ENCODE results near the gene CELA3B.
"Not testable (repeated sequence)": the region's sequence is repeated elsewhere in the genome, so short reads cannot be mapped to it uniquely, and the experiment has no call there.

Gene CELA3B

DNA sequence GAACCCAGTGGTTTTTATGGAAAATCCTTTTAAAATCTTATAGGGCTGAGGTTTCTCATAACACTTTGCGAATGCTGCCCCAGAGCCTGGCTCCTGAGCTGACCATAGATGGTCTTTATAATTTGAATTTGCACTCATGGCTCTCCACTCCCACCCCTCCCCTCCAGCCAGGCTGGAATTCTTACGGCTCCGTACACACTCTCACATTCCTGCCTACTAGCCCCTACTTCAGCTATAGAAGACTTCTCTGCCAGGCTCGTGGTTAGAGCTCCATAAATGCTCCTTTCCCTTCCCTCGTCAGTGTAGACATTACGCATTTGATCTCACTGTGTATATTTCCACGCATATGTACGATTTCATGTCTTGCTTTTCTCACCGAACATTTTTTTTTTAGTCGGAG lies 34.4 kb upstream of the CELA3B start:
- no peak overlapping the region for H3K4me3 ChIP-seq (ENCODE audit: low read depth, low read length)
- DNase-seq (ENCODE audit: low read depth), result no peak

- H3K4me3 ChIP-seq (ENCODE audit: low read depth, low read length); DNase-seq (ENCODE audit: low read depth): not testable (repeated sequence)
Observed at GRCh38 chr1:21942959-21943640, 33.7 kb upstream of the CELA3B start.

DNA sequence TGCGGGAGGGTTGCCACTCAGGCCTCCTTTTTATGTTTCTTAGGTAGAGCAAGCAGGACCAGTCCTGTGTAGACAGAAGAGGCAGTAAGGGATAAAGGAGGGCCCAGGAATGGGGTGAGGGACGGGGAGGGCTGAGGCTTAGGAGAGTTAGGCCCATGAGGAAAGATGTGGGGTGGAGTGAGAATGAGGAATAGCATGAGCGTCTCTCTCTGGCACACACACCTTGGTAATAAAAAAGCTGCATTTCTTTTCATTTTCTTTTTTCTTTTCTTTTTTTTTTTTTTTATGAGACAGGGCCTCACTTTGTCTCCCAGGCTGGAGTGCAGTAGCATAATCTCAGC lies 32.1 kb upstream of the CELA3B start:
- no peak overlapping the region for H3K4me3 ChIP-seq (ENCODE audit: low read depth, low read length)
- DNase-seq (ENCODE audit: low read depth), result no peak

GRCh38 chr1:21946836-21947587 lies 29.8 kb upstream of the CELA3B start:
- DNase-seq (ENCODE audit: low read depth), result no peak
- no peak overlapping the region for H3K4me3 ChIP-seq (ENCODE audit: low read depth, low read length)

- DNase-seq (ENCODE audit: low read depth), result no peak
- H3K4me3 ChIP-seq (ENCODE audit: low read depth, low read length), result no peak overlapping the region
Observed at GRCh38 chr1:21950734-21951133, 26.1 kb upstream of the CELA3B start.

- DNase-seq (ENCODE audit: low read depth), result no peak
- no peak overlapping the region for H3K4me3 ChIP-seq (ENCODE audit: low read depth, low read length)
Observed at GRCh38 chr1:21951226-21951870, 25.5 kb upstream of the CELA3B start.

DNA sequence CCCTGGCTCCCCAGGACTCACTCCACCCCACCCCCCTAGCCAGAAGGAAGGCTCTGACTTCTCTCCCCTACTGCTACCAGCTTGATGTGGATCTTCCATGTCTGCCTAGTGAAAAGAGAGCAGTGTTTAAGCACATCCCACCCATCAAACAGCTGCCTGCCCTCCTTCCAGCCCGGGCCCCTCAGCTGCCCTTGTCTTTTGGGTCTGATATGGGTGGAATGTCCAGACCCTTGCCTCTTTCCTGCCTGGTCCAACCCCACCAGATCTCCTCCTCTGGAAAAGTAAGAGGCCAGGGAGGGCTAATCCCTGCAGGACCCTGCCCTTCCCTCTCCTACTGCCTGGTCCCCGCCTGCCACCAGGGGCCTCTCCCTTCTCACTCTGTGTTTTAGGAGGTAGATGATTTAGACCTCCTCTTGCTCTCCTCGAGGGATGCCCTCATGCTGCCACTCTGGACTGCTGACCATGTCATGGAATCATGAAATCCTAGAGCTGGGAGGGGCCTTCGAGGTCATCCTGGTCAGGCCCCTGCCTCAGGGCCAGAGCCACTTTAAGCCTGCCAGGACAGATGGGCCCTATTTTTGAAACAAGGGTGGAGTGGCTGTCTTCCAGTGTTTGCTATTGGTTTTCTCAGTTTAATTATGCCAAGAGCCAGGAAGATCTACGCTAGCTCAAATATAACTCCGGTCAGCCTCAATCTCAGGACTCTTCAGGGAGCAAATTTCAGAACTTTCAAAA lies 23.9 kb upstream of the CELA3B start:
- H3K4me3 ChIP-seq (ENCODE audit: low read depth, low read length), result no peak overlapping the region
- DNase-seq (ENCODE audit: low read depth), result no peak

- no peak for DNase-seq (ENCODE audit: low read depth)
- no peak overlapping the region for H3K4me3 ChIP-seq (ENCODE audit: low read depth, low read length)
Observed at GRCh38 chr1:21955058-21955457, 21.8 kb upstream of the CELA3B start.

GRCh38 chr1:21955501-21956281 lies 21.1 kb upstream of the CELA3B start:
- H3K4me3 ChIP-seq (ENCODE audit: low read depth, low read length), result no peak overlapping the region
- no peak for DNase-seq (ENCODE audit: low read depth)

DNA sequence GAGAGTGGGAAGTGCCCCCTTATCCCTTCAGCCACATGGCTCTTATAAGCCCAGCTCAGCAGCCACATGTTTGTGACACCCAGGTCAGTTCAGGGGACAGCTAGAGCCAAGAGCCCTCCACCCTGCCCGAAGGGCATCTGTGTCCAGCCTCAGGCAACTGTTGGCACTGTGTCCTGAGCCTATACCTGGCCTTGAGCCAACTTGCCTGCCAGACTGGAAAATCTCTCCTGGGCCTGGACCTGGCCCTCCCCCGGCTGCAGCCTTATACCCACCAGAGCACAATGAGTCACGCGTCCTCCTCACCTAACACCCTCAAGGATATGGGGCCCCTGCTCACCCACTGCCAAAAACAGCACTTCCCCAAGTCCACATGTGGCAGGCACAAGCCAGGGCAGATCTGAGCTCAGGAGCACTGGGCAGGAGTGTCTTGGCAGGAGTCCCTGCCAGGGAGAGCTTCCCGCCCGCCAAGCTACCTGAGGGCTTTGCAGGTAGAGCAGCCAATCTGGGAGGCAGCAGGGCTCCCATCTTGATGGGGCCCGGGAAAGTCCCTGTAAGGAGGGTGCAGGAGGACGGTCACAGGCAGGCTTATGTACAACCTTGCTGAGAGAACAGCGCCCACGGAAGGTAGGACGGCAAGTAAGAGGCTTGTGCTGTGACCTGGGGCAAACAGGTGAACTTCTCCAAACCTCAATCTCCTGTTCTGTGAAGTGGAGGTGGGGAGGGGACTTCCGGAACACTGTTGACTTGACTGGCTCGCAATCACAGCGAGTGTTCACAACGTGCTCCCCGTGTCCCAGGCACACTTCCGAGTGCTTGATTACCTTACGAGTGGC lies 19.9 kb upstream of the CELA3B start:
- no peak for DNase-seq (ENCODE audit: low read depth)
- no peak overlapping the region for H3K4me3 ChIP-seq (ENCODE audit: low read depth, low read length)

- no peak overlapping the region for H3K4me3 ChIP-seq (ENCODE audit: low read depth, low read length)
- no peak for DNase-seq (ENCODE audit: low read depth)
Observed at GRCh38 chr1:21961337-21961736, 15.5 kb upstream of the CELA3B start.

- no peak overlapping the region for H3K4me3 ChIP-seq (ENCODE audit: low read depth, low read length)
- no peak for DNase-seq (ENCODE audit: low read depth)
Observed at GRCh38 chr1:21961799-21962198, 15.0 kb upstream of the CELA3B start.

DNA sequence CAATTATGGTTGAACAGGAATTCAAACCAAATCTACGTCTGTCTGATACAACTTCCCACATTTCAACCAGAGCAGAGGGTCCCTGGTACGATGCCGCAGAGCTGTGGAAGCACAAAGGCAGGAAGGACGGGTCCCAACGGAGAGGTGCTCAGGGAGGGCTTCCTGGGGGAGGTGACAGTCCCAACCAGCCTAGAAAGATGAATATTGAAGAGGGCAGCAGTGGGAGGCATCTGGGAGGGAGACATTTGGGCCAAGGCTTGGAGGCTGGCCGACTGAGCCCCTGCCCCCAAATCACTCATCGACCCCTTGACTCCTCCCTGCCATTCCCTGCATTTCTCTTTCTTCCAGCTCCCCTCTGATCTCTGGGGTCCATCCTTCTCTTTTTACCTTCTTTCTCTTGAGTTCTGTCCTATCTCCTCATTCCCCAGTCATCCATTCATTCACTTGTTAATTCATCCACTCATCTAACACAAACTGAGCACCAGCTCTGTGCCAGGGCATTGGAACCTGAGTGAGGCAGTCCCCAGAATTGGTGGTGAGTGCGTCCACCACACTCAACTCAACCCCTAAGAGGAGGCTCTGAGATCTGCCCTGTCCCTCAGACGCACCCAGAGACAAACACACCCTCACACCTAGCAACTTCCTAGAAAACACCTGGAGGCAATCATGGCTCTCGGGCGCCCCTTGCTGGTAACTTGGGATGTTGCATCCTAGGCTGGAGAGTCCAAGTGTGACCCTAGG lies 13.2 kb upstream of the CELA3B start:
- DNase-seq (ENCODE audit: low read depth), result no peak
- no peak overlapping the region for H3K4me3 ChIP-seq (ENCODE audit: low read depth, low read length)

GRCh38 chr1:21966247-21967000 lies 10.4 kb upstream of the CELA3B start:
- H3K4me3 ChIP-seq (ENCODE audit: low read depth, low read length), result no peak overlapping the region
- DNase-seq (ENCODE audit: low read depth), result peak; percentile 39

DNA sequence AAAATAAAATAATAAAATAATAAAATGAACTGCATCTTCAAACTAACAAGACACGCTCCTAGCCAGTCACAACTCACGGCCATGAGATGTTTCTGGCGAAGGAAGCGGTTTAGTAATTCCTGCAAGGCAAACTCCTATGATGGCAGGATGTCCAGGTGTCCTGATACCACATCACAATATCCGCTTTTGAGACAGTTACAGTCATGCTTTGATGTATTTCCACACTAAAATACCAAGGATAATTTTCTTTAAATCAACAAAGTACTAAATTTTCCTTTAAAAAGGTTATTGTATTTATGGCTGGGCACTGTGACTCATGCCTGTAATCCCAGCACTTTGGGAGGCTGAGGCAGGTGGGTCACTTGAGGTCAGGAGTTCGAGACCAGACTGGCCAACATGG lies 9.6 kb upstream of the CELA3B start:
- not testable (repeated sequence) for H3K4me3 ChIP-seq (ENCODE audit: low read depth, low read length); DNase-seq (ENCODE audit: low read depth)

DNA sequence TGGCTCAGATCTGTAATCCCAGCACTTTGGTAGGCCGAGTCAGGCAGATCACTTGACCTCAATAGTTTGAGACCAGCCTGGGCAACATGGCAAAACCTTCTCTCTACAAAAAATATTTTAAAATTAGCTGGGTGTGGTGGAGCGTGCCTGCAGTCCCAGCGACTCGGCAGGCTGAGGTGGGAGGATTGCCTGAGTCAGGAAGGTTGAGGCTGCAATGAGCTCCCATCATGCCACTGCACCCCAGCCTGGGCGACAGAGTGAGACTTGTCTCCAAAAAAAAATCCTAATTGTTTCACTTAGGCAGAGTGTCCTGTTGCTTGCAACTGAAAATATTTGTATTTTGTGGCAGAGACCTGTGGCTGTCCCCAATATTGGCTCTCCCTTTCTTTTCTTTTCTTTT lies 7.8 kb upstream of the CELA3B start:
- H3K4me3 ChIP-seq (ENCODE audit: low read depth, low read length); DNase-seq (ENCODE audit: low read depth): not testable (repeated sequence)

- DNase-seq (ENCODE audit: low read depth); H3K4me3 ChIP-seq (ENCODE audit: low read depth, low read length): not testable (repeated sequence)
Observed at GRCh38 chr1:21970523-21970922, 6.3 kb upstream of the CELA3B start.

Measured in skeletal muscle cell (primary cell).